GM12872 (cell line): Measurements from ENCODE around the gene TET3.

Experiments used
- TF ChIP-seq, protein P1 (sequence below): IDR thresholded peaks from 3 replicates; pipeline ENCODE4 v1.5.1; 2011; ENCODE audit warnings: low read depth, mild to moderate bottlenecking, low read length, moderate library complexity; ENCODE audit not compliant: insufficient read depth

The TET3 gene

DNA sequence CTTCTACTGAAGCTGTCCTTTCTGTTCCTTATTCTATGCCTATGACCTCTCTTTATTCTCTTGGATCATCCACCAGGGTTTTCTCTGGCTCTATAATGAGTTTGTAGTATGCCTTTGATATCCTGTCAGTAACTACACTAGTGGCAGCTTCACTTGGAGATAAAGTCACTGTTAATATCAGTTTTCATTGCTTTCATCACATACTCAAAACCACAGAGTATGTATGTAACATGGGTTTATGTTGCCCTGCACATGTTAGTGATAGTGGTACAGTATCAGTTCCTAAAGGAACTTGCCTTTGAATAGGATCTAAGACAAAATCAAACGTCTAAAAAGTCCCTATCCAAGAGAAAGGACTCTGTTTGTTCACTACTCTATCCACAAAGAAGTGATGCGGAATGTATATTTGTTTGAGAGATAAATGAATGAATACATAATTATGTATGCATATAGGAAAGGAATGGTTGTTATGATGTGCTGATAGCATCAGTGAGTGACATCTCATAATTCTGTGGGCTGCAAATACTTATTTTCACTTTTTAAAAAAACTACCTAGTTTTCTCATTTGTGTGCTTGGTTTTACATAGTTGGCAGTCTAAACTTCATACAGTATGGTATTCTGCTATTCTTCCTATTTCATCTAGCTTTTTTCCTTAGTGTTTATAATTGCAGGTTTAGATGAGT lies 45.1 kb downstream of the TET3 start:
- TF ChIP-seq, protein P1, sequence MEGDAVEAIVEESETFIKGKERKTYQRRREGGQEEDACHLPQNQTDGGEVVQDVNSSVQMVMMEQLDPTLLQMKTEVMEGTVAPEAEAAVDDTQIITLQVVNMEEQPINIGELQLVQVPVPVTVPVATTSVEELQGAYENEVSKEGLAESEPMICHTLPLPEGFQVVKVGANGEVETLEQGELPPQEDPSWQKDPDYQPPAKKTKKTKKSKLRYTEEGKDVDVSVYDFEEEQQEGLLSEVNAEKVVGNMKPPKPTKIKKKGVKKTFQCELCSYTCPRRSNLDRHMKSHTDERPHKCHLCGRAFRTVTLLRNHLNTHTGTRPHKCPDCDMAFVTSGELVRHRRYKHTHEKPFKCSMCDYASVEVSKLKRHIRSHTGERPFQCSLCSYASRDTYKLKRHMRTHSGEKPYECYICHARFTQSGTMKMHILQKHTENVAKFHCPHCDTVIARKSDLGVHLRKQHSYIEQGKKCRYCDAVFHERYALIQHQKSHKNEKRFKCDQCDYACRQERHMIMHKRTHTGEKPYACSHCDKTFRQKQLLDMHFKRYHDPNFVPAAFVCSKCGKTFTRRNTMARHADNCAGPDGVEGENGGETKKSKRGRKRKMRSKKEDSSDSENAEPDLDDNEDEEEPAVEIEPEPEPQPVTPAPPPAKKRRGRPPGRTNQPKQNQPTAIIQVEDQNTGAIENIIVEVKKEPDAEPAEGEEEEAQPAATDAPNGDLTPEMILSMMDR, result no peak

- TF ChIP-seq, protein P1, result no peak
These were observed 46.5 kb downstream of the TET3 start for GRCh38 chr2:74031221-74031620.

DNA sequence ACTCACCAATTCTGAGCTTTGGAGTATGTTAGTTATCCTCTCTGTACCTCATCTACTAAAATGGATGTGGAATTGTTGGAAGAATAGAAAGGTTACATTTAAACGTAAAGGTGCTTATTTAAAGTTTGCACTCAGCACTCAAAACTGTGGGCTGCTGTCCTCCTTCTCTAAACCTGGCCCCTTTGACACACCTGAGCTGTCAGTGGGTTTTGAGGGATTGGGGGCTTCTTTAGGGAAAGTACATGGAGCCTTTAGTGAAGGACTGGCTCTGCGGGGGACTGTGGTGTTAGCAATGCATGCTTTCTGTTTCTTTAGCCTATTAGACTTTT lies 47.2 kb downstream of the TET3 start:
- TF ChIP-seq, protein P1, result no peak

DNA sequence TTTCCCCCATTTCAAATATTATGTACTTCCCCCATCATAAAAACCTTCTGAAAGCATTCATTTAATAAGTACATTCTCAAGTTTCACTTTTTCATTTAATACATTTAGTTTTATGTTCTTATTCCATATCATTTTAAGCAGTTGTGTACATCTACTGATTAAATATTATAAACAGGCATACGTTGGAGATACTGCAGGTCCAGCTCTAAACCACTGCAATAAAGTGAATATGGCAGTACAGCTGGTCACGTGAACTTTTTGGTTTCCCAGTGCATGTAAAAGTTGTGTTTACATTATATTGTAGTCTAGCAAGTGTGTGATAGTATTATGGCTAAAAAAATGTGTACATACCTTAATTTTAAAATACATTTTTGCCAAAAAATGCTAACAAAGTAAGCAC lies 48.7 kb downstream of the TET3 start:
- TF ChIP-seq, protein P1, result no peak
